Endothelial cell of umbilical vein (primary cell): ENCODE measurements around the gene LYSMD3. TPM values are rescaled to one million over a fixed set of nuclear protein-coding genes. Genes with fewer than 3 reads are reported as not detected.
A peak's percentile ranks its signal among the peaks of the same experiment; 100 is the strongest.

ENCODE experiments used
- BruUV-seq: library from RNA; stranded (reverse); fragments of 400-500 nt; replicated peaks from 2 replicates; lab custom pipeline; 2021; lab: Mats Ljungman, UMichigan
- CTCF ChIA-PET: fragments of 300-600, 350-600 bp; sonication (Branson Sonifier 250); formaldehyde crosslinking; loops from one replicate; lab custom pipeline; 2021; ENCODE audit warnings: antibody characterized with exemption, inconsistent platforms; lab: Charles Lee
- POLR2A ChIA-PET: fragments of 300-600, 350-600 bp; sonication (Branson Sonifier 250); formaldehyde crosslinking; loops from one replicate; lab custom pipeline; 2021; ENCODE audit warnings: antibody characterized with exemption, inconsistent platforms; lab: Charles Lee
- DNase-seq: peaks from one replicate; pipeline ENCODE4 v3.0.0-alpha.2; 2011; ENCODE audit warnings: low read depth, low spot score
- FAIRE-seq: peaks from 2 replicates; lab custom pipeline; 2011; peaks lifted over from hg19 to GRCh38; lab: Jason Lieb, UNC
- H2AFZ ChIP-seq: 2 replicates; pipeline ENCODE4 v1.6.0; 2012; ENCODE audit warnings: low read depth, low read length, control low read depth, inconsistent platforms
- H3K27ac ChIP-seq: 2 replicates; pipeline ENCODE4 v1.5.1; 2011; ENCODE audit warnings: low read depth, mild to moderate bottlenecking, control low read depth, low read length, moderate library complexity; ENCODE audit not compliant: insufficient read depth
- H3K27me3 ChIP-seq, 2 experiments: 2 replicates each; pipeline versions ENCODE4 v1.6.0 to v1.6.1; 2011; ENCODE audit warnings: low read length in 2 of 2, mixed read lengths in 1 of 2; ENCODE audit not compliant: control insufficient read depth in 2 of 2, insufficient read depth in 2 of 2
- H3K36me3 ChIP-seq, 2 experiments: 2 replicates in 1 of 2; 3 replicates in 1 of 2; pipeline ENCODE4 v1.5.1; 2011; ENCODE audit warnings: low read length in 2 of 2, mild to moderate bottlenecking in 1 of 2, moderate library complexity in 1 of 2; ENCODE audit not compliant: control insufficient read depth in 2 of 2, insufficient read depth in 2 of 2; ENCODE audit errors: extremely low read depth in 1 of 2
- H3K4me1 ChIP-seq: 3 replicates; pipeline ENCODE4 v1.5.1; 2011; ENCODE audit warnings: mild to moderate bottlenecking, low read length; ENCODE audit not compliant: control insufficient read depth, insufficient read depth; ENCODE audit errors: extremely low read depth
- H3K4me2 ChIP-seq: 2 replicates; pipeline ENCODE4 v1.6.1; 2011; ENCODE audit warnings: low read length, control low read depth, mixed read lengths; ENCODE audit not compliant: insufficient read depth
- H3K4me3 ChIP-seq, 3 experiments: fragments of 200-600 bp in 1 of 3; sonication (generic), shearing (Covaris generic) in 1 of 3; replicated peaks in 1 of 3; 2 replicates each; pipeline ENCODE4 v1.5.1; 2011 to 2016; ENCODE audit warnings: control low read depth in 3 of 3, low read length in 3 of 3, mild to moderate bottlenecking in 2 of 3, inconsistent platforms in 1 of 3, low read depth in 1 of 3, moderate library complexity in 1 of 3; ENCODE audit not compliant: insufficient read depth in 1 of 3
- H3K79me2 ChIP-seq: 2 replicates; pipeline ENCODE4 v1.6.0; 2012; ENCODE audit warnings: low read length, inconsistent platforms; ENCODE audit not compliant: control insufficient read depth, insufficient read depth
- H3K9ac ChIP-seq: replicated peaks from 2 replicates; pipeline ENCODE3; 2011; ENCODE audit warnings: low read length, control low read depth; ENCODE audit not compliant: insufficient read depth; ENCODE audit errors: extremely low read depth
- H3K9me1 ChIP-seq: replicated peaks from 3 replicates; pipeline ENCODE4 v1.6.0; 2011; ENCODE audit warnings: mild to moderate bottlenecking, low read length; ENCODE audit not compliant: control insufficient read depth, insufficient read depth; ENCODE audit errors: extremely low read depth
- H3K9me3 ChIP-seq: replicated peaks from 2 replicates; pipeline ENCODE4 v1.5.1; 2012; ENCODE audit warnings: low read length, inconsistent platforms; ENCODE audit not compliant: control insufficient read depth, insufficient read depth
- H4K20me1 ChIP-seq: replicated peaks from 2 replicates; pipeline ENCODE3; 2011; ENCODE audit warnings: mild to moderate bottlenecking, low read length; ENCODE audit not compliant: control insufficient read depth, insufficient read depth; ENCODE audit errors: extremely low read depth
- EZH2 ChIP-seq: IDR thresholded peaks from 2 replicates; pipeline ENCODE4 v1.6.1; 2012; ENCODE audit warnings: borderline replicate concordance, low read depth, mild to moderate bottlenecking, moderate library complexity, low read length, inconsistent platforms; ENCODE audit not compliant: severe bottlenecking
- GATA2 ChIP-seq: IDR thresholded peaks from 2 replicates; pipeline ENCODE4 v1.7.0; 2011; ENCODE audit warnings: low read depth, mild to moderate bottlenecking, moderate library complexity, mixed read lengths, low read length; ENCODE audit not compliant: insufficient read length, insufficient read depth
- JUN ChIP-seq: IDR thresholded peaks from 2 replicates; pipeline ENCODE4 v1.6.1; 2011; ENCODE audit warnings: borderline replicate concordance, low read depth; ENCODE audit not compliant: insufficient read length, insufficient read depth
- POLR2A ChIP-seq: IDR thresholded peaks from 2 replicates; pipeline ENCODE4 v1.6.1; 2012; ENCODE audit warnings: low read depth, mild to moderate bottlenecking, control low read depth, low read length
- POLR2AphosphoS5 ChIP-seq: IDR thresholded peaks from 2 replicates; pipeline ENCODE4 v1.6.1; 2012; ENCODE audit warnings: low read depth, mild to moderate bottlenecking, control low read depth, low read length, moderate library complexity; ENCODE audit not compliant: insufficient read depth
- dilution Hi-C: fragments of 300-500 bp; cut with MboI; formaldehyde crosslinking; loops from one replicate; pipeline ENCODE4 v1.15.0; 2019; ENCODE audit warnings: low sequenced_read_pairs; ENCODE audit not compliant: extremely low pct_ligation_motif_present
- intact Hi-C: fragments of 100-400 bp; cut with micrococcal nuclease; formaldehyde crosslinking; loops from one replicate; pipeline ENCODE4 v1.10.0; 2022
- polyA plus RNA-seq, 4 experiments: library from polyadenylated mRNA; depleted of rRNA in 3 of 4; stranded (reverse) in 3 of 4; unstranded in 1 of 4; fragments of >200 nt; gene quantifications; 2 replicates each; pipeline versions ENCODE4 v1.2.1 to v1.2.3, GENCODE V29; 2011 to 2012; ENCODE audit warnings: missing spikeins in 1 of 4
- total RNA-seq: library from RNA; stranded (reverse); gene quantifications from 2 replicates; pipeline ENCODE4 v1.2.3, GENCODE V29; 2021
- TF ChIP-seq, protein P1 (sequence below), 2 donors: IDR thresholded peaks; 1 replicate in 1 of 2; 2 replicates in 1 of 2; pipeline ENCODE4 v1.5.1; 2011; ENCODE audit warnings: low read length in 2 of 2, mild to moderate bottlenecking in 2 of 2, moderate library complexity in 2 of 2, control low read depth in 1 of 2, inconsistent platforms in 1 of 2, low read depth in 1 of 2; ENCODE audit not compliant: insufficient read depth in 1 of 2; ENCODE audit errors: extremely low read depth in 1 of 2
- TF ChIP-seq, protein P2 (sequence below): IDR thresholded peaks from 2 replicates; pipeline ENCODE4 v1.6.1; 2011; ENCODE audit not compliant: insufficient read depth, insufficient read length

LYSMD3 gene
- total and polyA plus RNA-seq, 2 donors (not counting 3 experiments of a cell fraction or from before 2014, with no cell fraction given) = 6.0 to 21.3 TPM

DNA sequence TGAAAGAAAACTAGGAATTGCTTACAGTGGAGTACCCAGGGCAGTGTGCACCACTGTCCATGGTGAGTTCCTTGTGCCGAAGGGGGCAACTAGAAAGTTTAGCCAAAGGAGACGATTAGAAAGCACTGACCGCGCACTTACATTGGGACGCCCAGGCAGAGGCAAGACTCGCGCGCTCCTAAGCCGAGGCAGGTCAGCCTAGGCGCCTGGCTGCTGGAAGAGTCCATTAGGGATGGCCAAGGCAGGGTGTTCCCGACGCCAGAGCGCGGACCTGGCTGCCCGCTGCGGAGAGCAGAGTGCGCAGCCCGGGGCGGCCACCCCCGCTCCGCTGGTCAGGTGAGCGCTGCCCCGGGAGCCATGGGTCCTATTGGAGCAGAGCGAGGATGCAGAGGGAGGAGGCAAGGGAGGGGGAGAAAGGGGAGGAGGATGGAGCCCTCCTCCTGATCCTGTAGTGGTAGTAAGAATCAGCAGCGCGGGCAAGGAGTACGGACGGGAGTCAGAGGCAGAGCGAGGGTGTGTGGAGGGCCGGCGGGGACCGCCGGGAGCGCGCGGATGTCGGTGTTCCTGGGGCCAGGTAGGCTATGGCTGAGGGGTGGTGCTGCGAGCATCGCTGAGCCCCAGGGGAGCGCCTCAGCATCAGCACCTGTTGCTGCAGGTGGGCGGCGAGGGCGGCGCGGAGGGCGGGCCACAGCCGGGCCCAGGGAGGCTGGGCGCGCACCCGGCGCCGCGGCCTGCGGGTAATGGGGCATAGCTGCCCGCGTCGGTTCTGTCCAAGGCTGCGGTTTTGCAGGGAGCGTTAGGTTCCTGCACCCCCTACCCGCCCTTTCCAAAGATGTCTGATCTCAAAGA lies 29.2 kb upstream of the LYSMD3 start, which contains the start of gene ADGRV1:
Gene ADGRV1 (plus strand): TSS at position 454 of the 849 bp plus-strand sequence. CDS start 99 bp downstream, at position 553.
- Histone ChIP-seq H3K79me2 (no peaks in the 10 kb centered on the region), H3K4me1 (no peaks in the 10 kb centered on the region), H3K4me2 (peak within 1 kb of the TSS; percentile 68), H3K9me3 (no peaks in the 10 kb centered on the region), H3K27ac (no peak within 1 kb of the TSS), H3K9me1 (no peaks in the 10 kb centered on the region), H3K36me3 (no peaks in the 10 kb centered on the region), H2AFZ (peak within 1 kb of the TSS; percentile 23), H4K20me1 (no peaks in the 10 kb centered on the region), H3K9ac (no peak within 1 kb of the TSS), H3K27me3 (peaks cover 46 to 86% of the 10 kb centered on the region in 2 experiments), H3K4me3 (peak within 1 kb of the TSS in 2 of 3 experiments; percentile 23 to 37)
- CTCF ChIA-PET = no interaction called here
- BruUV-seq = no TSS peak
- DNase-seq = peak; percentile 12
- dilution Hi-C loops = no loop called here
- no peak for TF ChIP-seq POLR2A
- TF ChIP-seq POLR2AphosphoS5 = no peak
- TF ChIP-seq, protein P1, sequence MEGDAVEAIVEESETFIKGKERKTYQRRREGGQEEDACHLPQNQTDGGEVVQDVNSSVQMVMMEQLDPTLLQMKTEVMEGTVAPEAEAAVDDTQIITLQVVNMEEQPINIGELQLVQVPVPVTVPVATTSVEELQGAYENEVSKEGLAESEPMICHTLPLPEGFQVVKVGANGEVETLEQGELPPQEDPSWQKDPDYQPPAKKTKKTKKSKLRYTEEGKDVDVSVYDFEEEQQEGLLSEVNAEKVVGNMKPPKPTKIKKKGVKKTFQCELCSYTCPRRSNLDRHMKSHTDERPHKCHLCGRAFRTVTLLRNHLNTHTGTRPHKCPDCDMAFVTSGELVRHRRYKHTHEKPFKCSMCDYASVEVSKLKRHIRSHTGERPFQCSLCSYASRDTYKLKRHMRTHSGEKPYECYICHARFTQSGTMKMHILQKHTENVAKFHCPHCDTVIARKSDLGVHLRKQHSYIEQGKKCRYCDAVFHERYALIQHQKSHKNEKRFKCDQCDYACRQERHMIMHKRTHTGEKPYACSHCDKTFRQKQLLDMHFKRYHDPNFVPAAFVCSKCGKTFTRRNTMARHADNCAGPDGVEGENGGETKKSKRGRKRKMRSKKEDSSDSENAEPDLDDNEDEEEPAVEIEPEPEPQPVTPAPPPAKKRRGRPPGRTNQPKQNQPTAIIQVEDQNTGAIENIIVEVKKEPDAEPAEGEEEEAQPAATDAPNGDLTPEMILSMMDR (IDR thresholded peaks at IDR 0.05; ENCODE audit: extremely low read depth in 1 of 2, insufficient read depth in 1 of 2, low read depth in 1 of 2, low read length in 2 of 2) = no peak
- TF ChIP-seq JUN = no peak
- no peak for TF ChIP-seq GATA2
- TF ChIP-seq, protein P2, sequence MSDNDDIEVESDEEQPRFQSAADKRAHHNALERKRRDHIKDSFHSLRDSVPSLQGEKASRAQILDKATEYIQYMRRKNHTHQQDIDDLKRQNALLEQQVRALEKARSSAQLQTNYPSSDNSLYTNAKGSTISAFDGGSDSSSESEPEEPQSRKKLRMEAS = no peak
- TF ChIP-seq EZH2 = peak; percentile 78
- POLR2A ChIA-PET = no interaction called here
- FAIRE-seq = no peak
- intact Hi-C loops = no loop called here
